NT2/D1 (cell line): ENCODE data around the gene MDGA2.

Source experiments
- DNase-seq: peaks from one replicate; pipeline ENCODE4 v3.0.0-alpha.2; 2011; ENCODE audit warnings: low read depth, low spot score
- H3K27me3 ChIP-seq: 2 replicates; pipeline ENCODE4 v1.6.0; 2011; ENCODE audit warnings: mild to moderate bottlenecking; ENCODE audit not compliant: insufficient read length, insufficient read depth
- H3K36me3 ChIP-seq: 2 replicates; pipeline ENCODE4 v1.6.1; 2011; ENCODE audit warnings: mild to moderate bottlenecking, low read length, mixed read lengths; ENCODE audit not compliant: insufficient read depth, insufficient read length
- H3K4me1 ChIP-seq: 2 replicates; pipeline ENCODE4 v1.5.1; 2011; ENCODE audit not compliant: insufficient read depth, insufficient read length
- H3K4me3 ChIP-seq: 2 replicates; pipeline ENCODE4 v1.5.1; 2011; ENCODE audit warnings: low read depth; ENCODE audit not compliant: insufficient read length
- H3K9ac ChIP-seq: 2 replicates; pipeline ENCODE4 v1.6.0; 2011; ENCODE audit warnings: low read depth; ENCODE audit not compliant: insufficient read length
- H3K9me3 ChIP-seq: 2 replicates; pipeline ENCODE4 v1.5.1; 2011; ENCODE audit warnings: mild to moderate bottlenecking, low read length; ENCODE audit not compliant: insufficient read depth
- SUZ12 ChIP-seq: IDR thresholded peaks from 2 replicates; pipeline ENCODE4 v1.6.1; 2011; ENCODE audit not compliant: insufficient read length, insufficient read depth; ENCODE audit errors: extremely low read depth
- YY1 ChIP-seq: IDR thresholded peaks from 2 replicates; pipeline ENCODE4 v1.6.1; 2011; ENCODE audit not compliant: insufficient read length, insufficient read depth
- ZNF274 ChIP-seq: IDR thresholded peaks from 2 replicates; pipeline ENCODE4 v1.6.1; 2011; ENCODE audit warnings: mild to moderate bottlenecking, low read depth, low read length

MDGA2 gene

GRCh38 chr14:47278233-47278842 lies 397.1 kb downstream of the MDGA2 start:
- DNase-seq: peak; percentile 44
- no peaks in the 10 kb centered on the region for H3K9me3 ChIP-seq
- H3K36me3 ChIP-seq: no peaks in the 10 kb centered on the region
- no peaks in the 10 kb centered on the region for H3K27me3 ChIP-seq
- H3K4me3 ChIP-seq: no peak overlapping the region
- TF ChIP-seq SUZ12 (no peak), ZNF274 (no peak), YY1 (no peak)
- H3K9ac ChIP-seq: no peak overlapping the region
- no peaks in the 10 kb centered on the region for H3K4me1 ChIP-seq

- H3K4me3 ChIP-seq: no peak overlapping the region
- no peaks in the 10 kb centered on the region for H3K4me1 ChIP-seq
- no peaks in the 10 kb centered on the region for H3K9me3 ChIP-seq
- no peak for DNase-seq
- H3K27me3 ChIP-seq: no peaks in the 10 kb centered on the region
- H3K36me3 ChIP-seq: no peaks in the 10 kb centered on the region
- no peak overlapping the region for H3K9ac ChIP-seq
- TF ChIP-seq ZNF274 (no peak), SUZ12 (no peak), YY1 (no peak)
Observed at GRCh38 chr14:47277703-47278102, 397.7 kb downstream of the MDGA2 start.

- Histone ChIP-seq H3K9me3 (no peaks in the 10 kb centered on the region), H3K36me3 (no peaks in the 10 kb centered on the region), H3K9ac (no peak overlapping the region), H3K4me1 (no peaks in the 10 kb centered on the region), H3K4me3 (no peak overlapping the region), H3K27me3 (no peaks in the 10 kb centered on the region)
- DNase-seq: no peak
- no peak for TF ChIP-seq YY1
- no peak for TF ChIP-seq ZNF274
- no peak for TF ChIP-seq SUZ12
Observed at GRCh38 chr14:47276931-47277330, 398.5 kb downstream of the MDGA2 start.

- H3K4me1 ChIP-seq: no peaks in the 10 kb centered on the region
- no peak for TF ChIP-seq ZNF274
- TF ChIP-seq SUZ12: no peak
- no peak for TF ChIP-seq YY1
- DNase-seq: no peak
- H3K36me3 ChIP-seq: no peaks in the 10 kb centered on the region
- H3K9ac ChIP-seq: no peak overlapping the region
- no peaks in the 10 kb centered on the region for H3K9me3 ChIP-seq
- H3K4me3 ChIP-seq: no peak overlapping the region
- H3K27me3 ChIP-seq: no peaks in the 10 kb centered on the region
Observed at GRCh38 chr14:47273939-47274338, 401.5 kb downstream of the MDGA2 start.

GRCh38 chr14:47270715-47271114 lies 404.7 kb downstream of the MDGA2 start:
- TF ChIP-seq ZNF274: no peak
- no peak for TF ChIP-seq SUZ12
- no peak for TF ChIP-seq YY1
- H3K4me1 ChIP-seq: no peaks in the 10 kb centered on the region
- DNase-seq: no peak
- no peaks in the 10 kb centered on the region for H3K27me3 ChIP-seq
- H3K36me3 ChIP-seq: no peaks in the 10 kb centered on the region
- no peaks in the 10 kb centered on the region for H3K9me3 ChIP-seq
- no peak overlapping the region for H3K4me3 ChIP-seq
- no peak overlapping the region for H3K9ac ChIP-seq

- Histone ChIP-seq H3K4me1 (no peaks in the 10 kb centered on the region), H3K9ac (no peak overlapping the region), H3K4me3 (no peak overlapping the region), H3K27me3 (no peaks in the 10 kb centered on the region), H3K9me3 (no peaks in the 10 kb centered on the region), H3K36me3 (no peaks in the 10 kb centered on the region)
- TF ChIP-seq ZNF274 (no peak), SUZ12 (no peak), YY1 (no peak)
- DNase-seq: no peak
Observed at GRCh38 chr14:47269756-47270492, 405.5 kb downstream of the MDGA2 start.

- no peaks in the 10 kb centered on the region for H3K4me1 ChIP-seq
- H3K4me3 ChIP-seq: no peak overlapping the region
- no peak for DNase-seq
- H3K36me3 ChIP-seq: no peaks in the 10 kb centered on the region
- H3K27me3 ChIP-seq: no peaks in the 10 kb centered on the region
- H3K9me3 ChIP-seq: no peaks in the 10 kb centered on the region
- TF ChIP-seq YY1: no peak
- no peak for TF ChIP-seq ZNF274
- TF ChIP-seq SUZ12: no peak
- H3K9ac ChIP-seq: no peak overlapping the region
Observed at GRCh38 chr14:47264842-47265241, 410.6 kb downstream of the MDGA2 start.
